IMR-90 (cell line): ENCODE measurements around the gene AMT. TPM values are rescaled to one million over a fixed set of nuclear protein-coding genes. Genes with fewer than 3 reads are reported as not detected.
A peak's percentile ranks its signal among the peaks of the same experiment; 100 is the strongest.

Experiments
- ATAC-seq: fragments of 200-7000 bp; cut with Tn5 transposase; 2 replicates; pipeline ENCODE4 v1.9.1; 2020; ENCODE audit warnings: low read depth, mild to moderate bottlenecking, moderate library complexity
- BruUV-seq: library from RNA; stranded (reverse); fragments of 400-500 nt; replicated peaks from 2 replicates; lab custom pipeline; 2021; lab: Mats Ljungman, UMichigan
- CTCF ChIA-PET: fragments of 300-600 bp; formaldehyde crosslinking; extraction: SDS; loops from one replicate; lab custom pipeline; 2021; ENCODE audit warnings: antibody characterized with exemption; lab: Yijun Ruan, JAX
- POLR2A ChIA-PET: fragments of 300-600 bp; sonication (Branson Sonifier 250); formaldehyde crosslinking; loops from one replicate; lab custom pipeline; 2022; ENCODE audit warnings: antibody characterized with exemption; ENCODE audit not compliant: unreplicated experiment; lab: Charles Lee
- DNase-seq: peaks from one replicate; pipeline ENCODE4 v3.0.0; 2013
- H2AFZ ChIP-seq: replicated peaks from 2 replicates; pipeline ENCODE3; 2013; ENCODE audit warnings: low read length, mild to moderate bottlenecking; ENCODE audit not compliant: poor library complexity
- H2AK5ac ChIP-seq: 2 replicates; pipeline ENCODE4 v1.6.1; 2013; ENCODE audit warnings: low read depth, low read length, inconsistent platforms
- H2AK9ac ChIP-seq: replicated peaks from 2 replicates; pipeline ENCODE3; 2013; ENCODE audit warnings: mild to moderate bottlenecking, low read depth, low read length, moderate library complexity; ENCODE audit not compliant: poor library complexity
- H2BK120ac ChIP-seq: 2 replicates; pipeline ENCODE4 v1.6.1; 2013; ENCODE audit warnings: low read depth, low read length, inconsistent platforms
- H2BK15ac ChIP-seq: 3 replicates; pipeline ENCODE4 v1.6.1; 2013; ENCODE audit warnings: low read depth, low read length, inconsistent platforms
- H2BK20ac ChIP-seq: 2 replicates; pipeline ENCODE4 v1.6.1; 2013; ENCODE audit warnings: low read depth, mild to moderate bottlenecking, inconsistent platforms, low read length, moderate library complexity
- H2BK5ac ChIP-seq: 2 replicates; pipeline ENCODE4 v1.6.1; 2013; ENCODE audit warnings: mild to moderate bottlenecking, low read depth, low read length, inconsistent platforms; ENCODE audit not compliant: poor library complexity, severe bottlenecking
- H3K14ac ChIP-seq: replicated peaks from 2 replicates; pipeline ENCODE4 v1.6.1; 2013; ENCODE audit warnings: low read depth, low read length, inconsistent platforms
- H3K18ac ChIP-seq: 2 replicates; pipeline ENCODE4 v1.6.1; 2013; ENCODE audit warnings: low read depth, low read length, control low read depth
- H3K23ac ChIP-seq: 2 replicates; pipeline ENCODE4 v1.6.1; 2013; ENCODE audit warnings: low read depth, low read length, inconsistent platforms
- H3K27ac ChIP-seq: 2 replicates; pipeline ENCODE4 v1.5.1; 2013; ENCODE audit warnings: mild to moderate bottlenecking, control low read depth, low read length; ENCODE audit not compliant: insufficient read depth
- H3K27me3 ChIP-seq: 2 replicates; pipeline ENCODE4 v1.6.1; 2013; ENCODE audit warnings: low read length; ENCODE audit not compliant: control insufficient read depth, insufficient read depth
- H3K36me3 ChIP-seq: 2 replicates; pipeline ENCODE4 v1.6.1; 2013; ENCODE audit warnings: low read length, mixed read lengths; ENCODE audit not compliant: control insufficient read depth, insufficient read depth
- H3K4ac ChIP-seq: 2 replicates; pipeline ENCODE4 v1.6.1; 2013; ENCODE audit warnings: low read depth, low read length, inconsistent platforms
- H3K4me1 ChIP-seq: 2 replicates; pipeline ENCODE4 v1.6.1; 2013; ENCODE audit warnings: low read length, mixed read lengths; ENCODE audit not compliant: control insufficient read depth, insufficient read depth
- H3K4me2 ChIP-seq: 2 replicates; pipeline ENCODE4 v1.6.1; 2013; ENCODE audit warnings: low read depth, mild to moderate bottlenecking, control low read depth, low read length, moderate library complexity
- H3K4me3 ChIP-seq: 2 replicates; pipeline ENCODE4 v1.5.1; 2013; ENCODE audit warnings: low read depth, mild to moderate bottlenecking, control low read depth, low read length, moderate library complexity; ENCODE audit not compliant: insufficient read depth
- H3K56ac ChIP-seq: 2 replicates; pipeline ENCODE4 v1.6.1; 2013; ENCODE audit warnings: low read length, inconsistent platforms; ENCODE audit not compliant: insufficient read depth; ENCODE audit errors: extremely low read depth
- H3K79me1 ChIP-seq, 2 experiments: 2 replicates each; pipeline ENCODE4 v1.6.1; 2013; ENCODE audit warnings: low read length in 2 of 2, inconsistent platforms in 1 of 2, low read depth in 1 of 2
- H3K9ac ChIP-seq: 2 replicates; pipeline ENCODE4 v1.6.1; 2013; ENCODE audit warnings: low read depth, low read length, control low read depth
- H3K9me1 ChIP-seq: 2 replicates; pipeline ENCODE4 v1.6.1; 2013; ENCODE audit warnings: low read length, inconsistent platforms; ENCODE audit not compliant: insufficient read depth
- H3K9me3 ChIP-seq: 2 replicates; pipeline ENCODE4 v1.6.1; 2013; ENCODE audit warnings: low read length; ENCODE audit not compliant: control insufficient read depth, insufficient read depth
- H4K20me1 ChIP-seq: 2 replicates; pipeline ENCODE4 v1.6.1; 2013; ENCODE audit warnings: low read length, inconsistent platforms; ENCODE audit not compliant: insufficient read depth
- H4K5ac ChIP-seq: 2 replicates; pipeline ENCODE4 v1.6.1; 2013; ENCODE audit warnings: mild to moderate bottlenecking, low read depth, low read length, control low read depth
- H4K8ac ChIP-seq, 2 experiments: 2 replicates each; pipeline ENCODE4 v1.6.1; 2013; ENCODE audit warnings: low read depth in 2 of 2, low read length in 2 of 2, control low read depth in 1 of 2, inconsistent platforms in 1 of 2
- H4K91ac ChIP-seq: 2 replicates; pipeline ENCODE4 v1.6.1; 2013; ENCODE audit warnings: low read depth, low read length, inconsistent platforms; ENCODE audit not compliant: insufficient read depth
- BHLHE40 ChIP-seq: fragments of 150-350 bp; IDR thresholded peaks from 2 replicates; pipeline ENCODE4 v1.6.1; 2016; ENCODE audit warnings: mild to moderate bottlenecking, low read depth, low read length
- CEBPB ChIP-seq: IDR thresholded peaks from 2 replicates; pipeline ENCODE4 v1.6.1; 2012; ENCODE audit warnings: low read depth, low read length, improper control_type of control experiment
- CHD1 ChIP-seq: IDR thresholded peaks from 2 replicates; pipeline ENCODE4 v1.6.1; 2012; ENCODE audit warnings: low read depth, low read length, improper control_type of control experiment
- CTCF ChIP-seq: conservative IDR thresholded peaks from 2 replicates; pipeline ENCODE4 v1.5.1; 2012; ENCODE audit warnings: mild to moderate bottlenecking, low read depth, low read length, improper control_type of control experiment
- ELK1 ChIP-seq: fragments of 150-350 bp; IDR thresholded peaks from 2 replicates; pipeline ENCODE4 v1.6.1; 2016; ENCODE audit warnings: low read depth, mild to moderate bottlenecking, low read length, moderate library complexity, borderline replicate concordance
- FOS ChIP-seq: fragments of 150-350 bp; IDR thresholded peaks from 2 replicates; pipeline ENCODE4 v1.6.1; 2016; ENCODE audit warnings: low read depth, low read length
- MAFK ChIP-seq: IDR thresholded peaks from 2 replicates; pipeline ENCODE4 v1.6.1; 2012; ENCODE audit warnings: low read depth, low read length, improper control_type of control experiment
- MAZ ChIP-seq: IDR thresholded peaks from 2 replicates; pipeline ENCODE4 v1.6.1; 2012; ENCODE audit warnings: low read depth, mild to moderate bottlenecking, low read length, improper control_type of control experiment, moderate library complexity, borderline replicate concordance
- MXI1 ChIP-seq: IDR thresholded peaks from 2 replicates; pipeline ENCODE4 v1.6.1; 2012; ENCODE audit warnings: low read depth, mild to moderate bottlenecking, low read length, moderate library complexity, borderline replicate concordance
- NFE2L2 ChIP-seq: fragments of 150-350 bp; IDR thresholded peaks from 2 replicates; pipeline ENCODE4 v1.6.1; 2016; ENCODE audit warnings: low read depth, mild to moderate bottlenecking, low read length
- POLR2A ChIP-seq: IDR thresholded peaks from 2 replicates; pipeline ENCODE4 v1.6.1; 2012; ENCODE audit warnings: mild to moderate bottlenecking, low read depth, low read length
- RAD21 ChIP-seq: IDR thresholded peaks from 2 replicates; pipeline ENCODE4 v1.6.1; 2012; ENCODE audit warnings: low read length, improper control_type of control experiment
- RCOR1 ChIP-seq: IDR thresholded peaks from 2 replicates; pipeline ENCODE4 v1.6.1; 2012; ENCODE audit warnings: mild to moderate bottlenecking, low read length, improper control_type of control experiment; ENCODE audit not compliant: insufficient replicate concordance
- RFX5 ChIP-seq: IDR thresholded peaks from 2 replicates; pipeline ENCODE4 v1.8.0; 2012; ENCODE audit warnings: low read depth, mild to moderate bottlenecking, low read length, moderate library complexity
- SMC3 ChIP-seq: fragments of 150-350 bp; IDR thresholded peaks from 2 replicates; pipeline ENCODE4 v1.6.1; 2016; ENCODE audit warnings: low read depth, mild to moderate bottlenecking, antibody characterized with exemption, low read length, moderate library complexity
- USF2 ChIP-seq: fragments of 150-350 bp; IDR thresholded peaks from 2 replicates; pipeline ENCODE4 v1.6.1; 2017; ENCODE audit warnings: mild to moderate bottlenecking, antibody characterized with exemption, low read length, low read depth
- WGBS, 2 experiments: methylation state at CpG; one replicate each; pipeline versions ENCODE4 v1.1.5 to v1.1.7; 2013; ENCODE audit warnings: missing lambda C conversion rate in 2 of 2; ENCODE audit not compliant: insufficient read length in 1 of 2; ENCODE audit errors: extremely low coverage in 2 of 2; 5-methylcytosine and 5-hydroxymethylcytosine counted together
- dilution Hi-C: fragments of 300-500 bp; cut with HindIII; formaldehyde crosslinking; loops from one replicate; pipeline ENCODE4 v1.14.3; 2018; ENCODE audit warnings: low sequenced_read_pairs; ENCODE audit not compliant: unreplicated experiment
- in situ Hi-C: fragments of 300-500 bp; cut with MboI; formaldehyde crosslinking; loops from 3 replicates; pipeline ENCODE4 v1.14.3; 2019; ENCODE audit warnings: low sequenced_read_pairs, inconsistent platforms, mixed read lengths
- intact Hi-C: fragments of 100-400 bp; cut with micrococcal nuclease; formaldehyde crosslinking; loops from 2 replicates; pipeline ENCODE4 v1.10.0; 2022
- polyA plus RNA-seq, 3 experiments: library from polyadenylated mRNA; depleted of rRNA; stranded (reverse); fragments of >200 nt; gene quantifications; 2 replicates each; pipeline ENCODE4 v1.2.3, GENCODE V29; 2012; ENCODE audit warnings: low replicate concordance in 1 of 3
- total RNA-seq: library from RNA; depleted of rRNA; stranded (reverse); fragments of >200 nt; gene quantifications from 2 replicates; pipeline ENCODE4 v1.2.3, GENCODE V29; 2012

The AMT gene
- total and polyA plus RNA-seq, 2 of the 4 experiments (the other 2 are of a cell fraction): 0.36 to 5.5 TPM

- peak overlapping the region; percentile 64 for H2BK120ac ChIP-seq
- no peak overlapping the region for H3K4me2 ChIP-seq
- peak overlapping the region; percentile 44; the same call in 1 of the 2 replicates for H3K23ac ChIP-seq
- peak overlapping the region; percentile 77 for H4K5ac ChIP-seq
- no peaks in the 10 kb centered on the region for H4K20me1 ChIP-seq
- H3K9me3 ChIP-seq: no peaks in the 10 kb centered on the region
- no peak overlapping the region for H3K4me3 ChIP-seq
- H3K4ac ChIP-seq: peak overlapping the region; percentile 84
- no peak overlapping the region for H3K9ac ChIP-seq
- intact Hi-C loops (no loop called here), in situ Hi-C loops (no loop called here), dilution Hi-C loops (no loop called here)
- H2BK5ac ChIP-seq: peak overlapping the region; percentile 77
- peaks cover 23% of the 10 kb centered on the region for H3K4me1 ChIP-seq
- H3K14ac ChIP-seq: peak overlapping the region; percentile 81
- H3K18ac ChIP-seq: no peak overlapping the region
- H2AK9ac ChIP-seq: peak overlapping the region; percentile 86
- H3K27me3 ChIP-seq: no peaks in the 10 kb centered on the region
- no peaks in the 10 kb centered on the region for H3K79me1 ChIP-seq
- ChIA-PET POLR2A (no interaction called here), CTCF (no interaction called here)
- TF ChIP-seq SMC3 (no peak), MAFK (no peak), NFE2L2 (no peak), RCOR1 (no peak), FOS (no peak), USF2 (no peak), CHD1 (no peak), RFX5 (no peak), MAZ (no peak), BHLHE40 (no peak), POLR2A (no peak), ELK1 (no peak), RAD21 (no peak), CEBPB (no peak), CTCF (no peak), MXI1 (no peak)
- peak overlapping the region; percentile 45; the same call in 1 of the 3 replicates for H2BK15ac ChIP-seq
- H3K36me3 ChIP-seq: no peaks in the 10 kb centered on the region
- peak overlapping the region; percentile 85 for H2AFZ ChIP-seq
- no peak overlapping the region for H3K27ac ChIP-seq
- H3K56ac ChIP-seq: no peak overlapping the region
- BruUV-seq: no TSS peak
- ATAC-seq: no peak
- DNase-seq: no peak
- H2BK20ac ChIP-seq: peak overlapping the region; percentile 61; the same call in 1 of the 2 replicates
- H4K91ac ChIP-seq: peak overlapping the region; percentile 72
- peak overlapping the region; percentile 13 to 93; a peak in 3 of 4 replicates for H4K8ac ChIP-seq
- H3K9me1 ChIP-seq: peaks cover 20% of the 10 kb centered on the region
- WGBS, 2 experiments: 79% methylated on average over 4 of the region's 4 CpGs; no CpG with 5 or more reads in 1 of the 2 experiments
- H2AK5ac ChIP-seq: peak overlapping the region; percentile 64; the same call in 1 of the 2 replicates
Observed at GRCh38 chr3:49460956-49461355, 38.7 kb upstream of the AMT start.
